MM.1S (cell line): ENCODE data around the gene ARAP2.

ENCODE experiments used
- DNase-seq: peaks from one replicate; pipeline ENCODE4 v3.0.0-alpha.2; 2015
- H2AFZ ChIP-seq: fragments of 300-600 bp; sonication (generic); 2 replicates; pipeline ENCODE4 v1.6.0; 2016; ENCODE audit warnings: antibody characterized with exemption, low read length
- H3F3A ChIP-seq: fragments of 300-600 bp; sonication (generic); 2 replicates; pipeline ENCODE4 v1.6.1; 2016; ENCODE audit warnings: mild to moderate bottlenecking, antibody characterized with exemption, low read length, moderate library complexity, mixed read lengths; ENCODE audit not compliant: insufficient read depth
- H3K27ac ChIP-seq: fragments of 300-600 bp; sonication (generic); 2 replicates; pipeline ENCODE4 v1.5.1; 2016; ENCODE audit warnings: mild to moderate bottlenecking, low read length
- H3K27me3 ChIP-seq: fragments of 300-600 bp; sonication (generic); replicated peaks from 2 replicates; pipeline ENCODE4 v1.6.0; 2016; ENCODE audit warnings: low read length; ENCODE audit not compliant: insufficient read depth
- H3K36me3 ChIP-seq: fragments of 300-600 bp; sonication (generic); replicated peaks from 2 replicates; pipeline ENCODE4 v1.6.1; 2016; ENCODE audit warnings: mild to moderate bottlenecking, low read length, mixed read lengths; ENCODE audit not compliant: insufficient read depth
- H3K4me1 ChIP-seq: fragments of 300-600 bp; sonication (generic); 2 replicates; pipeline ENCODE4 v1.6.1; 2016; ENCODE audit warnings: low read length, mixed read lengths
- H3K4me2 ChIP-seq: fragments of 300-600 bp; sonication (generic); 2 replicates; pipeline ENCODE4 v1.6.0; 2016; ENCODE audit warnings: low read depth, low read length
- H3K4me3 ChIP-seq: fragments of 300-600 bp; sonication (generic); 2 replicates; pipeline ENCODE4 v1.5.1; 2016; ENCODE audit warnings: low read length, mixed read lengths
- H3K79me2 ChIP-seq: fragments of 300-600 bp; sonication (generic); 2 replicates; pipeline ENCODE4 v1.6.1; 2016; ENCODE audit warnings: mixed run types, low read length, mixed read lengths
- H3K9ac ChIP-seq: fragments of 300-600 bp; sonication (generic); 2 replicates; pipeline ENCODE4 v1.6.1; 2016; ENCODE audit warnings: low read length, mixed read lengths
- H3K9me2 ChIP-seq: fragments of 300-600 bp; sonication (generic); replicated peaks from 2 replicates; pipeline ENCODE4 v1.6.1; 2016; ENCODE audit warnings: mild to moderate bottlenecking, low read length, mixed read lengths; ENCODE audit not compliant: insufficient read depth
- H3K9me3 ChIP-seq: fragments of 300-600 bp; sonication (generic); replicated peaks from 2 replicates; pipeline ENCODE4 v1.6.1; 2016; ENCODE audit warnings: mild to moderate bottlenecking, low read length, mixed read lengths; ENCODE audit not compliant: insufficient read depth
- H4K20me1 ChIP-seq: fragments of 300-600 bp; sonication (generic); 2 replicates; pipeline ENCODE4 v1.6.1; 2016; ENCODE audit warnings: mild to moderate bottlenecking, low read length, moderate library complexity, mixed read lengths; ENCODE audit not compliant: insufficient read depth
- EZH2 ChIP-seq: fragments of 300-600 bp; sonication (generic); optimal IDR thresholded peaks from 2 replicates; pipeline ENCODE3; 2017; ENCODE audit warnings: low read depth, mild to moderate bottlenecking, antibody characterized with exemption, low read length, mixed read lengths
- EZH2phosphoT487 ChIP-seq: fragments of 300-600 bp; sonication (generic); IDR thresholded peaks from 2 replicates; pipeline ENCODE4 v1.6.1; 2018; ENCODE audit warnings: antibody characterized with exemption, low read length
- TF ChIP-seq, protein P1 (sequence below): fragments of 300-600 bp; sonication (generic); IDR thresholded peaks from 2 replicates; pipeline ENCODE4 v1.5.1; 2016; ENCODE audit warnings: antibody characterized with exemption, low read length, mixed read lengths

Gene ARAP2

DNA sequence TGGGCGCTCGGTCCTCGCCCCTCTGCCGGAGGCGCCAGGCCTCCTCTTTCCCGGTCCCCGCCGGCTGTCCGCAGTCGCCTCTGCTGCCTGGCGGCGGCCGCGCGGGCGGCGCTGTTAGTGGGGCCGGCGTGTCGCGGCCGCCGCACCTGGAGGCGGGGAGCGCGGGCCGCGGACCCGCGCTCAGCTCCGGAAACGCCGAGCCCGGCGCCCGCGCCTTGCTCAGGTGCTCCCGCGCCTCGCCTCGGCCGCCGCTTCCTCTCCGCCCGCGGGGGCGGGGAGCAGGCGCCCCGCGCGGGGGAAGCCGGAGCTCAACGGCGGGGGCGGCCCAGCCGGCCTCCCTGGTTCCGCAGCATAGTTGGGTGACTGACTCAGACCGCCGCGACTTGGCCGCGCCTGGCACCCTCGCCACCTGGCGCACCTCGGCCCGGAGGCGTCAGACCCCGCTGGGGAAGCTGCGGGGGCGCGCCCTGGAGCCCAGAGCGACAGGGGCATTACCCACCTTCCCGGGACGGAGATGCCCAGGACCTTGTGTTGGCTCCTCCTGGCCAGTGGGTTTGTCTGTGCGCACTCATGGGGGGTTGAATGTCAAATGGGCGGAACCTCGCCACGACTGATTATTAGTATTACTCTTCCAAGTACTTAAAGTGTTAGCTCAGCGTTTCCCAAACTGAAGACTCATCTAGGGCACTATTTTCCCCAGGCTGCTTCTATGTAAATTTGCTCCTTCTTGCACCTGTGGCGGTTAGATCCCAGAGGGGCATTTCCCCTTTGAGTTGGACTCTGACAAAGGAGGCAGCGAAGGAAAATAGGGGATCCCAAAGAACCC lies at the start of gene ARAP2:
Gene ARAP2, minus strand, starts transcription at position 258 of the 826 bp plus-strand sequence. CDS start 15,028 bp downstream, outside the sequence.
- Histone ChIP-seq H3K4me1 (peaks cover 20% of the 10 kb centered on the region), H3K9ac (peak within 1 kb of the TSS; percentile 77), H2AFZ (peak within 1 kb of the TSS; percentile 85), H3K27ac (peak within 1 kb of the TSS; percentile 57; the same call in 1 of the 2 replicates), H3K4me2 (peak within 1 kb of the TSS; percentile 80), H3K27me3 (no peaks in the 10 kb centered on the region), H3K4me3 (peak within 1 kb of the TSS; percentile 80), H3K36me3 (no peaks in the 10 kb centered on the region), H3K79me2 (peaks cover 32% of the 10 kb centered on the region), H3K9me2 (no peaks in the 10 kb centered on the region), H3F3A (peaks cover 16% of the 10 kb centered on the region), H4K20me1 (no peaks in the 10 kb centered on the region), H3K9me3 (no peaks in the 10 kb centered on the region)
- peak; percentile 77 for DNase-seq
- TF ChIP-seq, protein P1, sequence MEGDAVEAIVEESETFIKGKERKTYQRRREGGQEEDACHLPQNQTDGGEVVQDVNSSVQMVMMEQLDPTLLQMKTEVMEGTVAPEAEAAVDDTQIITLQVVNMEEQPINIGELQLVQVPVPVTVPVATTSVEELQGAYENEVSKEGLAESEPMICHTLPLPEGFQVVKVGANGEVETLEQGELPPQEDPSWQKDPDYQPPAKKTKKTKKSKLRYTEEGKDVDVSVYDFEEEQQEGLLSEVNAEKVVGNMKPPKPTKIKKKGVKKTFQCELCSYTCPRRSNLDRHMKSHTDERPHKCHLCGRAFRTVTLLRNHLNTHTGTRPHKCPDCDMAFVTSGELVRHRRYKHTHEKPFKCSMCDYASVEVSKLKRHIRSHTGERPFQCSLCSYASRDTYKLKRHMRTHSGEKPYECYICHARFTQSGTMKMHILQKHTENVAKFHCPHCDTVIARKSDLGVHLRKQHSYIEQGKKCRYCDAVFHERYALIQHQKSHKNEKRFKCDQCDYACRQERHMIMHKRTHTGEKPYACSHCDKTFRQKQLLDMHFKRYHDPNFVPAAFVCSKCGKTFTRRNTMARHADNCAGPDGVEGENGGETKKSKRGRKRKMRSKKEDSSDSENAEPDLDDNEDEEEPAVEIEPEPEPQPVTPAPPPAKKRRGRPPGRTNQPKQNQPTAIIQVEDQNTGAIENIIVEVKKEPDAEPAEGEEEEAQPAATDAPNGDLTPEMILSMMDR: no peak
- TF ChIP-seq EZH2phosphoT487 (no peak), EZH2 (no peak)

GRCh38 chr4:36292556-36293188 lies 48.4 kb upstream of the ARAP2 start:
- Histone ChIP-seq H3K27ac (no peak overlapping the region), H2AFZ (no peak overlapping the region), H3K4me2 (no peak overlapping the region), H4K20me1 (no peaks in the 10 kb centered on the region), H3K79me2 (no peaks in the 10 kb centered on the region), H3K27me3 (no peaks in the 10 kb centered on the region), H3K4me1 (no peaks in the 10 kb centered on the region), H3K9ac (no peak overlapping the region), H3F3A (no peaks in the 10 kb centered on the region), H3K4me3 (no peak overlapping the region), H3K9me2 (no peaks in the 10 kb centered on the region), H3K36me3 (no peaks in the 10 kb centered on the region), H3K9me3 (no peaks in the 10 kb centered on the region)
- no peak for TF ChIP-seq EZH2
- TF ChIP-seq, protein P1: no peak
- no peak for TF ChIP-seq EZH2phosphoT487
- no peak for DNase-seq

DNA sequence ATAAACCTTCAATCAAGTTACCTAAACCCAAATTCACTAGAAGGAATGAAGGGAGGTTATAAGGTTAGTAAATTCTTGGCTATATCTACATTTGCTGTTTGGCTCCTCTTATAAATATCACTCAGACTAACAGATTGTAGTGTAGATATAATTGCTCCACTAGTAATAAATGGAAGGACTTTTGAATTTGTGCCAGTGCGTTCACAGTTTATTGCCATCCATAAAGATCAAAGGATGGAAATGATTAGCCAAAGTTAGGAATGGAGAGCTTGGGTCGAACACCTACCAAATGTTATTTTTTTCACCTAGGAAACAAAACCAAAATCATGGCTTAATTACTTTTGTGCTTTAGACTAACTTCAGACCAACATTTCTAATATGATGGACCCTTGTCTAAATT lies 46.3 kb upstream of the ARAP2 start:
- DNase-seq: no peak
- H2AFZ ChIP-seq: no peak overlapping the region
- no peaks in the 10 kb centered on the region for H3K9me2 ChIP-seq
- no peaks in the 10 kb centered on the region for H3K27me3 ChIP-seq
- H3K79me2 ChIP-seq: no peaks in the 10 kb centered on the region
- TF ChIP-seq EZH2phosphoT487 (no peak), EZH2 (no peak)
- TF ChIP-seq, protein P1: no peak
- no peaks in the 10 kb centered on the region for H4K20me1 ChIP-seq
- no peaks in the 10 kb centered on the region; the same call in 1 of the 2 replicates for H3K4me1 ChIP-seq
- H3F3A ChIP-seq: no peaks in the 10 kb centered on the region
- no peak overlapping the region for H3K4me2 ChIP-seq
- no peak overlapping the region for H3K4me3 ChIP-seq
- H3K9ac ChIP-seq: no peak overlapping the region
- no peaks in the 10 kb centered on the region for H3K9me3 ChIP-seq
- H3K36me3 ChIP-seq: no peaks in the 10 kb centered on the region
- H3K27ac ChIP-seq: no peak overlapping the region
